ENCODE data around the gene CYP4F22.
"Not testable (repeated sequence)": the region's sequence is repeated elsewhere in the genome, so short reads cannot be mapped to it uniquely, and the experiment has no call there.

Gene CYP4F22

DNA sequence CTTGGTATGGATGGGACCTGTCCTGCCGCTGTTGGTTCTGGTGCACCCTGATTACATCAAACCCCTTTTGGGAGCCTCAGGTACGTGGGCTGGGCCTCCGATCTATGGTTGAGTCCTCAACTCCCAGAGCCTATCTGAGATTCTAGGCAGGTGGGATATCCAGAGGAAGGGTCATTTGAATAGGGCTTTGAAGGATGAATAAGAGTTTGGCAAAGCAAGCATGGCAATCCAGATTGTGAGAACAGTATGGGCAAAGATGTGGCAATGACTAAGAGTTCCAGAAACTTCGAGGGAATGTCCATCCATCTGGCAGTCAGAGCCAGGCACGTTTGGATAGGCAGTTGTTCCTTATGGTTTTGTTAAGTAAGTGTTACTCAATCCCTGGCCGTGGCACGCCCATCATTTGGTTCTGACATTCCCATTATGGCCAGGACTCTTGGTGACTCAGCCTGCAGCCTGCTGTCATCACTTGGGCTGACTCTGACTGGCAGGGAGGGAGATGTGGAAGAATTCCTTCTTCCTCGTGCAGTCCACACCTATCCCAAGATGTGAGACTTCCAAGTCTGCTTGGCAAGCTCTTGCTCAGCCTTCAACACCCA, 21.5 kb downstream of the CYP4F22 start:
- H3K4me3 ChIP-seq (ENCODE audit: low read depth, low read length), result no peak overlapping the region
- DNase-seq (ENCODE audit: low read depth), result no peak
- TF ChIP-seq, protein P1, sequence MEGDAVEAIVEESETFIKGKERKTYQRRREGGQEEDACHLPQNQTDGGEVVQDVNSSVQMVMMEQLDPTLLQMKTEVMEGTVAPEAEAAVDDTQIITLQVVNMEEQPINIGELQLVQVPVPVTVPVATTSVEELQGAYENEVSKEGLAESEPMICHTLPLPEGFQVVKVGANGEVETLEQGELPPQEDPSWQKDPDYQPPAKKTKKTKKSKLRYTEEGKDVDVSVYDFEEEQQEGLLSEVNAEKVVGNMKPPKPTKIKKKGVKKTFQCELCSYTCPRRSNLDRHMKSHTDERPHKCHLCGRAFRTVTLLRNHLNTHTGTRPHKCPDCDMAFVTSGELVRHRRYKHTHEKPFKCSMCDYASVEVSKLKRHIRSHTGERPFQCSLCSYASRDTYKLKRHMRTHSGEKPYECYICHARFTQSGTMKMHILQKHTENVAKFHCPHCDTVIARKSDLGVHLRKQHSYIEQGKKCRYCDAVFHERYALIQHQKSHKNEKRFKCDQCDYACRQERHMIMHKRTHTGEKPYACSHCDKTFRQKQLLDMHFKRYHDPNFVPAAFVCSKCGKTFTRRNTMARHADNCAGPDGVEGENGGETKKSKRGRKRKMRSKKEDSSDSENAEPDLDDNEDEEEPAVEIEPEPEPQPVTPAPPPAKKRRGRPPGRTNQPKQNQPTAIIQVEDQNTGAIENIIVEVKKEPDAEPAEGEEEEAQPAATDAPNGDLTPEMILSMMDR (IDR thresholded peaks at IDR 0.05; ENCODE audit: control insufficient read depth, extremely low read depth, insufficient read depth), result no peak

- no peak overlapping the region for H3K4me3 ChIP-seq (ENCODE audit: low read depth, low read length)
- DNase-seq (ENCODE audit: low read depth), result no peak
- TF ChIP-seq, protein P1 (IDR thresholded peaks at IDR 0.05; ENCODE audit: control insufficient read depth, extremely low read depth, insufficient read depth), result no peak
These were observed 24.6 kb downstream of the CYP4F22 start for GRCh38 chr19:15532779-15533521.

- DNase-seq (ENCODE audit: low read depth); H3K4me3 ChIP-seq (ENCODE audit: low read depth, low read length): not testable (repeated sequence)
These were observed 25.2 kb downstream of the CYP4F22 start for GRCh38 chr19:15533522-15533830.

GRCh38 chr19:15534957-15535864, 26.9 kb downstream of the CYP4F22 start:
- TF ChIP-seq, protein P1 (IDR thresholded peaks at IDR 0.05; ENCODE audit: control insufficient read depth, extremely low read depth, insufficient read depth), result no peak
- DNase-seq (ENCODE audit: low read depth), result no peak
- no peak overlapping the region for H3K4me3 ChIP-seq (ENCODE audit: low read depth, low read length)

DNA sequence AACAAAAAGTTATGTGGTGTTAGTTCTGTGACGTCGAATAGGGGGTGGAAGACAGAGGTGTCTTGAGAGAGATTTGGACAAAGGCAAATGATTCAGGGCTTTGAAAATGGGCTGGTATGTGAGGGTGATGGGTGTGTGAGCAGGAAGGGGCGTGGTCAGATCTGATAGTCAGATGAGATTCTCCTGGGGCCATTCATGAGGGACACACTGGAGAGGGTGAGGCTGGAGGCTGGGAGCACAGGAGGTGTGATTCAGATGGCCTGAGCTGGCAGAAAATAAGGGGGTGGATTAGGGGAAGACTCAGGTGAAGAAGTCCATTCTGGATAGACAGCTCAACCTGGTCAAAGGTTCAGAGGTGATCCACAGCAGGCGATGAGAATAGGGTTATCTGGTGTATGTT, 28.0 kb downstream of the CYP4F22 start:
- H3K4me3 ChIP-seq (ENCODE audit: low read depth, low read length), result no peak overlapping the region
- TF ChIP-seq, protein P1 (IDR thresholded peaks at IDR 0.05; ENCODE audit: control insufficient read depth, extremely low read depth, insufficient read depth), result no peak
- DNase-seq (ENCODE audit: low read depth), result no peak

- DNase-seq (ENCODE audit: low read depth), result no peak
- TF ChIP-seq, protein P1 (IDR thresholded peaks at IDR 0.05; ENCODE audit: control insufficient read depth, extremely low read depth, insufficient read depth), result no peak
- H3K4me3 ChIP-seq (ENCODE audit: low read depth, low read length), result no peak overlapping the region
These were observed 30.4 kb downstream of the CYP4F22 start for GRCh38 chr19:15538774-15539173.

DNA sequence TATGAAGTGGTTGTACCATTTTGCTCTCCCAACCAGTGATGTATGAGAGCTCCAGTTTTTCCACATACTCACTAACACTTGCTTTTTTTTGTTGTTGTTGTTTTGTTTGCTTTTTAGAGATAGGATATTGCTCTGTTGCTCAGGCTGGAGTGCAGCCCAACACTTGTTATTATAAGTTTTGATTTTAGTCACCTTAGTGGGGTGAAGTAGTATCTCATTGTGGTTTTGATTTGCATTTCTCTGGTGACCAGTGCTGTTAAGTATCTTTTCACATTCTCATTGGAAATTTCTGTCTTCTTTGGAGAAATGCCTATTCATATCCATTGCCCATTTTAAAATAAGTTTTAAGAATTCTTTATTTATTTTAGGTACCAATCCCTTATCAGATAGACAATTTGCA, 31.3 kb downstream of the CYP4F22 start:
- no peak overlapping the region for H3K4me3 ChIP-seq (ENCODE audit: low read depth, low read length)
- no peak for DNase-seq (ENCODE audit: low read depth)
- TF ChIP-seq, protein P1 (IDR thresholded peaks at IDR 0.05; ENCODE audit: control insufficient read depth, extremely low read depth, insufficient read depth), result no peak

Data from LNCaP clone FGC (cell line).